ENCODE data around the gene CA9.
A peak's percentile ranks its signal among the peaks of the same experiment; 100 is the strongest.
"Not testable (repeated sequence)": the region's sequence is repeated elsewhere in the genome, so short reads cannot be mapped to it uniquely, and the experiment has no call there.

CA9 gene

GRCh38 chr9:35673132-35674024 is at the start of gene CA9:
Gene CA9 (plus strand): TSS chr9:35673928. CDS start chr9:35673960, 32 bp downstream.
- no peak for DNase-seq (ENCODE audit: low spot score)

GRCh38 chr9:35627575-35627974 is 46.2 kb upstream of the CA9 start:
- no peak for DNase-seq (ENCODE audit: low spot score)

DNA sequence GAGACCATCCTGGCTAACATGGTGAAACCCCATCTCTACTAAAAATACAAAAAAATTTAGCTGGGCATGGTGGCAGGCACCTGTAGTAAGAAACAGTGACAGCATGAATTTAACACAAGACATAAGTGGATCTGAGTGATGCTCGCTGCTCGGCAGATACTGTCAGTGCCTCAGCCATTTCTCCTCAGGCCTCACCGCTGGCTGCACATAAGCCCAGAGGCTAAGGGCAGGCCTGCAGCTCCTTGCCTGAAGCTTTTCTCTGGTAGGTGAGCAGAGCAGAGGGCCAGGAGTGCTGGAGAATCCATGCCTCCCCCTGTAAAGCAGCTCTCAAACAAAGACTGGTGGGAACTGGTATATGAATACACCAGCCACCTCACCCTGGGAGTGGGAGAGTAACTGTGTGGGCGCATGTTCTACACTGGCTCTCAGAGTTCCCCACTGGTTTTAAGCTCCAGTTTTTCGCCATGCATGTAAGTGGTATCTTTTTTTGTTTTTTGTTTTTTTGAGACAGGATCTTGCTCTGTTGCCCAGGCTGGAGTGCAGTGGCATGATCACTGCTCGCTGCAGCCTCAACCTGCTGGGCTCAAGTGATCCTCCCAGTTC is 45.2 kb upstream of the CA9 start:
- no peak for DNase-seq (ENCODE audit: low spot score)

GRCh38 chr9:35629597-35629996 is 44.1 kb upstream of the CA9 start:
- no peak for DNase-seq (ENCODE audit: low spot score)

DNA sequence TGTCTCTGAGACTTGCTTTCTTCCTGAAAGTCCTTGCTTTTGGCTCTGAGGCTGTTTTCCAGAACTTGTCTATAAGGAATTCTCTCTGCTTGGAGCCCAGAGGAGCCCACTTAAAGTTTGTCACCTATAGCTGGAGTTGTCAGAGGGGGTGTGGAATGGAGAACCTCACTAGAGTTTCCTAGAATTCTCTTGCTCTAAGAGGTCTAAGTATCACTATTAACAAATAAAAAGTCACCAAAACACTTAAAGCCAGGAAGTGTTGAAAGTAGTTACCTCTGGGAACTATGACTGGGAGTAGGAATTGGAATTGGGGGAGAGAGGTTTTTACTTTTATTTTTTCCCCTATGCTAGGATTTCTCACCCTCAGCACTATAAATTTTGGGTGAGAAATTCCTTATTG is 38.0 kb upstream of the CA9 start:
- no peak for DNase-seq (ENCODE audit: low spot score)

GRCh38 chr9:35636135-35636876 is 37.4 kb upstream of the CA9 start:
- DNase-seq (ENCODE audit: low spot score): no peak

- not testable (repeated sequence) for DNase-seq (ENCODE audit: low spot score)
Measured at GRCh38 chr9:35636877-35637246, 36.9 kb upstream of the CA9 start.

- DNase-seq (ENCODE audit: low spot score): not testable (repeated sequence)
Measured at GRCh38 chr9:35637427-35637955, 36.2 kb upstream of the CA9 start.

DNA sequence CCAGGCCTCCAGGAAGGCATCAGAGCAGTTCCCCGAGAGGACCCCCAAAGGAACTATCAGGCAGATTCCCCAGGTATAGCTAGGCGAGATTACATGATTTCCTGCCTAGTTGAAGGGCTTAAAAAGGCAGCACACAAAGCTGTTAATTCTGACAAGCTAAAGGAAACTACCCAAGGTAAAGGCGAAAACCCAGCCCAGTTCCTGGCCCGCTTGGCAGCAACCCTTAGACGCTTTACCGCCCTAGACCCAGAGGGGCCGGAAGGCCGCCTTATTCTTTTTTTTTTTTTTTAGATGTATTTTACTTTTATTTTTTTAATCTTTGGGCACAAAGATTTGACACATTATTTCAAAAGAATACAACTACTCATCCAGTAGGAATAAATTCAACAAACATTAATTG is 35.0 kb upstream of the CA9 start:
- DNase-seq (ENCODE audit: low spot score): peak; percentile 59

DNA sequence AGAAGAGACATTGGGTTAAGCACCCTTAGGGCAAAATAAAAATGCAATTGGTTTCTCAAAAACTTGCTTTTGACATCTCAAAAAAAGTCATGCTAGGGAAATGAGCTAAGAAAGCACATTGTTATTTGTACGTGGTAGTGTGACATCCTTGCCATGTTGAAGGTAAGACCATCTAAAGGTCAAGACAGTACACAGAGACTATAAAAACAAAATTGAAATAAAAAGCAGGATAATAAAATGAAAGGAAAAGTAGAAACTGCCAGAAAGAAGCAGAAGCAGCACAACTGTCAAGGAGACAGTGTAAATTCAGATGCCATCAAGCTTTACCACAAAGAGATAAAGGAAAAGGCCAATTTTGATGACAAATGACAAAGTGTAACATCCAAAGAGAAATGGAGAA is 34.5 kb upstream of the CA9 start:
- DNase-seq (ENCODE audit: low spot score): not testable (repeated sequence)

GRCh38 chr9:35639631-35640030 is 34.1 kb upstream of the CA9 start:
- no peak for DNase-seq (ENCODE audit: low spot score)

GRCh38 chr9:35640431-35640830 is 33.3 kb upstream of the CA9 start:
- DNase-seq (ENCODE audit: low spot score): not testable (repeated sequence)

- DNase-seq (ENCODE audit: low spot score): not testable (repeated sequence)
Measured at GRCh38 chr9:35641478-35641877, 32.2 kb upstream of the CA9 start.

DNA sequence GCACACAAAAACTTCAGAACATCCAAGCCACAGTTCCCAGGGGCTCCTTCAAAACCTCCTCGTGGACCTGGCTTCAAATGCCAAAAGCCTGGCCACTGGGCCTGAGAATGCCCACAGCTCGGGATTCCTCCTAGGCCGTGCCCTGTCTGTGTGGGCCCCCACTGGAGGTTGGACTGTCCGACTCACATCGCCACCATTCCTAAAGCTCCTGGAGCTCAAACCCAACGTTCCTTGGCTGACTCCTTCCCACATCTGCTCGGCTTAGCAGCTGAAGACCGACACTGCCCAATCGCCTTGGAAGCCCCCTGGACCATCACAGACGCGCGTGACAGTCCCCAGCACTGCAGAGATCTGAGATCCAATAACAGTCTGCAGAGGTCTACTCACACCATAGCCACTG is 30.7 kb upstream of the CA9 start:
- no peak for DNase-seq (ENCODE audit: low spot score)

DNA sequence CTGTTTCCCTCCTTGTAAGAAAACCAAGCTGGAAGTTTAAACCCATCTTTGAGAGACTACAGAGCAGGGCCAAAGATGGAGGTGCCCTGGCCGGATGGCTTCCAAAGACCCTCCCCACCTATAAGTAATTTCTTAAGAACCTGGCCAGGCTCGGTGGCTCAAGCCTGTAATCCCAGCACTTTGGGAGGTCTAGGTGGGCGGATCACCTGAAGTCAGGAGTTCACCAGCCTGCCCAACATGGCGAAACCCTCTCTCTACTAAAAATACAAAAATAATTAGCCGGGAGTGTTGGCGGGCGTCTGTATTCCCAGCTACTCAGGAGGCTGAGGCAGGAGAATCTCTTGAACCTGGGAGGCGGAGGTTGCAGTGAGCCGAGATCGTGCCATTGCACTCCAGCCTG is 28.0 kb upstream of the CA9 start:
- DNase-seq (ENCODE audit: low spot score): not testable (repeated sequence)

DNA sequence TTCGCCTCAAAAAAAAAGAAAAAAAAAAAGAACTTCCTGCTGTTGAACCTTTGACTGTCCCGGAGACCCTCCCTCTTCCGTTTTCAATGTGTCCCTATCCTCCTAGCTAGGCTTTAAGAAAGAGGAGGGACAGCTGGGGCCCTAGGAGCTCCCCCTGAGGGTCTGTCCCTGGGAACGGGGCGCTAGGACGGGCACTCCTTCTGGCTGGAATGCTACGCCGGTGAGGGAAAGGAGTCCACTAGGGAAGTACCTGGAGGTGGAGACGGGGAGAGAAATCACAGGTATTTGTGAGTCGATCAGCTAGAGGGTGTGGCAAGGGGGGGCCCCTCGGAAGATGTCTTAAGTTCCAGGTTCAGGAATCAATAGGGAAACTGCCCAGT is 27.6 kb upstream of the CA9 start:
- DNase-seq (ENCODE audit: low spot score): no peak

DNA sequence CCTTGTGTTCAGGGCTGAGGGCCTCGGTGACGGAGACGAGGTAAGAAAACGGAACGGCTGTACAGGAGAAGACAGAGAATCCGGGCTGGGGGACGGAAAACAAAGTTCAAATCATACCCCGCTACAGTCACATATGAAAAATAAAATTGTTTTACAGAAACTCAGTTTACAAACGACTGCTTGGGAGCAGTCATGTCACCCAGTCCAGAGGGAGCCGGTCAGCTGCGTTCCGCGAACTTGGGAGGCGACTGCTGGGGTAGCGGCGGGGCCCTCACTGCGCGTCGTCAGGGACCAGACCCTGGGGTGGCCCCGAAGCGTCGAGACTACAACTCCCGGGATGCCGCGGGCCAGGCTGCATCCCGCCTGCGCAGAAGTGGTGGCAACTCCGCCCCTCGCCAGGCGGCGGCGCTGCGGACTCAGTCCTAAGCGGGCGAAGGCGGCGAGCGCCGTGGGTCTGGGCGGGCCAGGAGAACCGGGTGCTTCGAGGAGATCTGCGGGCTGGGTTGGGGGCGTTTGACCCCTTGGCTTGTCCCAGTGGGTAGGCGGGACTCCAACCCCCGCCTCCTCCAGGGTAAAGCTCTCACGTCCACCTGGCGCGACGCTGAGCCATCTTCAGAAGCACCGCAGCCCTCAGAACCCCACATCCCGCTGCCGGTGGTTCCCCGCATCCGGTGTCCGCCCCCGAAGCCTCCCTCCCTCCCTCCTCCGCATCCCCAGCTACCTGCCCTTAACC is 27.0 kb upstream of the CA9 start:
- peak; percentile 88 for DNase-seq (ENCODE audit: low spot score)

DNA sequence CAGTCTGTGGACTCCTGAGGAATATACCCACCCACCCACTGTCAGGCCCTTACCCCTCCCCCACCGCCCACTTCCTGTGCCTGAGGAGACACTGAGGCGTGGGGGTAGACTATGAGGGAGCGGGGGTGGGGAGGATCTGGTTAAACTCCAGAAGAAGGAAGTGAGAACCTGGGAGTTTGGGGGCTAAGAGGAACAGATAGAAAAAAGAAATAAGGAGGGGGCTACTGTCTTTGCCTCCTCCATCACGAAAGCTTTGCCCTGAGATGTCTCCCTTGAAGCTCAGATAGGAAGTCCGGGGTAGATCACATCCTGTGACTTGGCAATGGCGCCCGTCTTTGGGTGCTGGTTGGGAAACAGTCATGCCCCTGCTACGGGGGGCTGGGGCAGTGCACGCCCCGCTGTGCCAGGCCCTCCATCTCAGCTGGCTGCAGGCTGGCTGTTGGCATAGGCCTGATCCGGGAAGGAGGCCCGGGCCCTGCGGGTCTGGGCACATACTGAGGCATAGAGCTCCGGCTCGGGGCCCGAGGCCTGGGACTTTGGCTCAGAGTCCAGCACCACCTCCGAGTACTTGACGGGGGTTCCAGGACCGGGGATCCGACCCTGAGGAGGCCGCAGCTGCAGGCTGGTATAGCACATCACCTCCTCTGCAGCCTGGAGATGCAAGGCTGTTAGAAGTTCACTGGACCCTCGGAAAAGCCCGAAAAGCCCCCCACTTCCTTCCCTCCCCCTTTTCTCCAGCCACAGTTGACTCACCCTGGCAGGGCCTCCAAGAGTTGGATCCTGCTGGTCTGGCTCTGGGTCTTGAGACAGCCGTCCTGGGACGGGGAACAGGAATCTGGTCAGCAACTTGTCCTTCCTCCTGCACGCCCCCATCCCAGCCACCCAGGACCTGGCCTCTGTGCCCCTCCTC is 24.0 kb upstream of the CA9 start:
- DNase-seq (ENCODE audit: low spot score): peak; percentile 43

- peak; percentile 55 for DNase-seq (ENCODE audit: low spot score)
Measured at GRCh38 chr9:35650341-35651158, 23.2 kb upstream of the CA9 start, which contains the start of gene SIT1. Gene SIT1 (minus strand): TSS chr9:35650931. CDS start chr9:35650853, 78 bp downstream.

Data from CD4-positive, alpha-beta T cell treated with Interleukin-6 at 100 ng/mL for 8 hours (primary cell).